Muscle layer of duodenum (tissue), 2 donors: ENCODE data around the gene TRMT10B.
A peak's percentile ranks its signal among the peaks of the same experiment; 100 is the strongest.

Experiments used
- H3K27ac ChIP-seq: one replicate; pipeline ENCODE4 v1.7.0; 2013; ENCODE audit warnings: mild to moderate bottlenecking, low read length
- H3K27me3 ChIP-seq: one replicate; pipeline ENCODE4 v1.7.0; 2013; ENCODE audit warnings: low read depth, mild to moderate bottlenecking, control low read depth, low read length
- H3K36me3 ChIP-seq, 2 donors: one replicate each; pipeline ENCODE4 v1.7.0; 2013; ENCODE audit warnings: low read length in 2 of 2, control low read depth in 1 of 2, mild to moderate bottlenecking in 1 of 2; ENCODE audit not compliant: insufficient read depth in 2 of 2, control insufficient read depth in 1 of 2
- H3K4me1 ChIP-seq, 2 donors: one replicate each; pipeline ENCODE4 v1.7.0; 2013; ENCODE audit warnings: low read length in 2 of 2, mild to moderate bottlenecking in 2 of 2, control low read depth in 1 of 2, moderate library complexity in 1 of 2; ENCODE audit not compliant: insufficient read depth in 2 of 2, control insufficient read depth in 1 of 2
- H3K4me3 ChIP-seq, 2 donors: one replicate each; pipeline ENCODE4 v1.7.0; 2013; ENCODE audit warnings: low read length in 2 of 2, low read depth in 1 of 2, mild to moderate bottlenecking in 1 of 2
- H3K9me3 ChIP-seq, 2 donors: one replicate each; pipeline ENCODE4 v1.7.0; 2013; ENCODE audit warnings: low read length in 2 of 2, control low read depth in 1 of 2, mild to moderate bottlenecking in 1 of 2; ENCODE audit not compliant: control insufficient read depth in 1 of 2
- donor health status: healthy.

The TRMT10B gene

GRCh38 chr9:37753489-37754190, at the start of gene TRMT10B:
TSS of gene TRMT10B (plus strand) at chr9:37753805. CDS start at chr9:37761932, 8,127 bp downstream.
- no peaks in the 10 kb centered on the region for H3K27me3 ChIP-seq
- H3K27ac ChIP-seq: peak within 1 kb of the TSS; percentile 89
- H3K4me1 ChIP-seq: peaks cover 6 to 11% of the 10 kb centered on the region in 2 donors
- H3K36me3 ChIP-seq: no peaks in the 10 kb centered on the region
- H3K9me3 ChIP-seq: no peaks in the 10 kb centered on the region
- H3K4me3 ChIP-seq: peak within 1 kb of the TSS; percentile 94 to 100

- H3K4me3 ChIP-seq: no peak overlapping the region
- H3K27ac ChIP-seq: no peak overlapping the region
- no peaks in the 10 kb centered on the region for H3K9me3 ChIP-seq
- H3K36me3 ChIP-seq: no peaks in the 10 kb centered on the region
- H3K4me1 ChIP-seq: no peaks in the 10 kb centered on the region
- no peaks in the 10 kb centered on the region for H3K27me3 ChIP-seq
Observed at GRCh38 chr9:37705787-37706186, 47.8 kb upstream of the TRMT10B start.

- no peaks in the 10 kb centered on the region for H3K27me3 ChIP-seq
- H3K4me1 ChIP-seq: no peaks in the 10 kb centered on the region
- H3K36me3 ChIP-seq: no peaks in the 10 kb centered on the region
- H3K9me3 ChIP-seq: no peaks in the 10 kb centered on the region
- H3K27ac ChIP-seq: no peak overlapping the region
- no peak overlapping the region for H3K4me3 ChIP-seq
Observed at GRCh38 chr9:37706290-37706689, 47.3 kb upstream of the TRMT10B start.

GRCh38 chr9:37707748-37708147, 45.9 kb upstream of the TRMT10B start:
- Histone ChIP-seq H3K27ac (no peak overlapping the region), H3K4me3 (no peak overlapping the region), H3K36me3 (no peaks in the 10 kb centered on the region), H3K4me1 (no peaks in the 10 kb centered on the region), H3K9me3 (no peaks in the 10 kb centered on the region), H3K27me3 (no peaks in the 10 kb centered on the region)

GRCh38 chr9:37710046-37710445, 43.6 kb upstream of the TRMT10B start:
- no peak overlapping the region for H3K27ac ChIP-seq
- no peak overlapping the region for H3K4me3 ChIP-seq
- no peaks in the 10 kb centered on the region for H3K4me1 ChIP-seq
- H3K9me3 ChIP-seq: no peaks in the 10 kb centered on the region
- no peaks in the 10 kb centered on the region for H3K36me3 ChIP-seq
- H3K27me3 ChIP-seq: no peaks in the 10 kb centered on the region

- H3K9me3 ChIP-seq: no peaks in the 10 kb centered on the region
- H3K27me3 ChIP-seq: no peaks in the 10 kb centered on the region
- H3K4me3 ChIP-seq: no peak overlapping the region
- H3K36me3 ChIP-seq: no peaks in the 10 kb centered on the region
- no peaks in the 10 kb centered on the region for H3K4me1 ChIP-seq
- no peak overlapping the region for H3K27ac ChIP-seq
Observed at GRCh38 chr9:37715260-37715659, 38.3 kb upstream of the TRMT10B start.

- Histone ChIP-seq H3K27ac (no peak overlapping the region), H3K9me3 (no peaks in the 10 kb centered on the region), H3K4me1 (no peaks in the 10 kb centered on the region), H3K4me3 (no peak overlapping the region), H3K27me3 (no peaks in the 10 kb centered on the region), H3K36me3 (no peaks in the 10 kb centered on the region)
Observed at GRCh38 chr9:37715991-37716505, 37.6 kb upstream of the TRMT10B start.

GRCh38 chr9:37719526-37719925, 34.1 kb upstream of the TRMT10B start:
- Histone ChIP-seq H3K4me3 (no peak overlapping the region), H3K36me3 (no peaks in the 10 kb centered on the region), H3K4me1 (no peaks in the 10 kb centered on the region), H3K9me3 (no peaks in the 10 kb centered on the region), H3K27ac (no peak overlapping the region), H3K27me3 (no peaks in the 10 kb centered on the region)

GRCh38 chr9:37727013-37727412, 26.6 kb upstream of the TRMT10B start:
- no peaks in the 10 kb centered on the region for H3K4me1 ChIP-seq
- H3K36me3 ChIP-seq: no peaks in the 10 kb centered on the region
- H3K27ac ChIP-seq: no peak overlapping the region
- H3K4me3 ChIP-seq: no peak overlapping the region
- H3K9me3 ChIP-seq: no peaks in the 10 kb centered on the region
- no peaks in the 10 kb centered on the region for H3K27me3 ChIP-seq

- H3K27ac ChIP-seq: no peak overlapping the region
- H3K36me3 ChIP-seq: no peaks in the 10 kb centered on the region
- no peaks in the 10 kb centered on the region for H3K9me3 ChIP-seq
- H3K27me3 ChIP-seq: no peaks in the 10 kb centered on the region
- H3K4me3 ChIP-seq: no peak overlapping the region
- no peaks in the 10 kb centered on the region for H3K4me1 ChIP-seq
Observed at GRCh38 chr9:37729499-37729898, 24.1 kb upstream of the TRMT10B start.

GRCh38 chr9:37730256-37730655, 23.3 kb upstream of the TRMT10B start:
- no peaks in the 10 kb centered on the region for H3K9me3 ChIP-seq
- H3K27ac ChIP-seq: no peak overlapping the region
- no peaks in the 10 kb centered on the region for H3K27me3 ChIP-seq
- no peaks in the 10 kb centered on the region for H3K4me1 ChIP-seq
- H3K4me3 ChIP-seq: no peak overlapping the region
- no peaks in the 10 kb centered on the region for H3K36me3 ChIP-seq

GRCh38 chr9:37730839-37731238, 22.8 kb upstream of the TRMT10B start:
- Histone ChIP-seq H3K4me1 (no peaks in the 10 kb centered on the region), H3K9me3 (no peaks in the 10 kb centered on the region), H3K36me3 (no peaks in the 10 kb centered on the region), H3K27me3 (no peaks in the 10 kb centered on the region), H3K4me3 (no peak overlapping the region), H3K27ac (no peak overlapping the region)
